Uterus (tissue), 4 donors: ENCODE results near the gene MTPN. TPM values are rescaled to one million over a fixed set of nuclear protein-coding genes. Genes with fewer than 3 reads are reported as not detected.

Experiments
- DNase-seq, 2 donors: peaks; one replicate each; pipeline ENCODE4 v3.0.0-alpha.2; 2019 to 2020
- H3K27ac ChIP-seq, 2 donors: fragments of 200-600 bp; sonication (generic); 1 replicate in 1 of 2; 2 replicates in 1 of 2; pipeline ENCODE4 v1.5.1; 2016 to 2018
- H3K27me3 ChIP-seq, 2 donors: fragments of 200-600 bp; sonication (generic); one replicate each; pipeline ENCODE4 v1.5.1; 2018 to 2019; ENCODE audit warnings: control low read depth in 1 of 2
- H3K36me3 ChIP-seq, 2 donors: fragments of 200-600 bp; sonication (generic); one replicate each; pipeline ENCODE4 v1.5.1; 2019; ENCODE audit warnings: control low read depth in 1 of 2
- H3K4me1 ChIP-seq, 2 donors: fragments of 200-600 bp; sonication (generic); one replicate each; pipeline ENCODE4 v1.5.1; 2018 to 2019; ENCODE audit warnings: control low read depth in 1 of 2
- H3K4me3 ChIP-seq, 2 donors: fragments of 200-600 bp; sonication (generic); 1 replicate in 1 of 2; 2 replicates in 1 of 2; pipeline ENCODE4 v1.5.1; 2018 to 2019; ENCODE audit warnings: mild to moderate bottlenecking in 1 of 2
- H3K9me3 ChIP-seq, 2 donors: fragments of 200-600 bp; sonication (generic); one replicate each; pipeline ENCODE4 v1.5.1; 2019; ENCODE audit warnings: control low read depth in 1 of 2
- POLR2A ChIP-seq, 2 donors: fragments of 450-650 bp; IDR thresholded peaks; one replicate each; pipeline ENCODE4 v1.6.1; 2016; ENCODE audit warnings: antibody characterized with exemption in 2 of 2, mild to moderate bottlenecking in 1 of 2, moderate library complexity in 1 of 2
- intact Hi-C: fragments of 100-400 bp; cut with DNase I; formaldehyde crosslinking; loops from one replicate; pipeline ENCODE4 v1.15.1; 2023; ENCODE audit warnings: low total_unique reads
- total RNA-seq, 4 donors: library from RNA; depleted of rRNA in 3 of 4; stranded (reverse); fragments of >200 nt in 3 of 4; gene quantifications; one replicate each; pipeline versions ENCODE4 v1.1.0 to v1.2.4, GENCODE V29; 2014 to 2023
- TF ChIP-seq, protein P1 (sequence below), 4 experiments: fragments of 200-600 bp in 2 of 4; fragments of 450-650 bp in 2 of 4; sonication (generic) in 2 of 4; IDR thresholded peaks; one replicate each; pipeline ENCODE4 v1.5.1; 2016 to 2019; ENCODE audit warnings: antibody characterized with exemption in 4 of 4, mild to moderate bottlenecking in 2 of 4, moderate library complexity in 1 of 4
- donor health status: DM: yes; HTN: yes; CAD: no.

The MTPN gene
- total RNA-seq, 4 donors from 2014 or later: 53.8 to 125 (median 76.8) TPM

DNA sequence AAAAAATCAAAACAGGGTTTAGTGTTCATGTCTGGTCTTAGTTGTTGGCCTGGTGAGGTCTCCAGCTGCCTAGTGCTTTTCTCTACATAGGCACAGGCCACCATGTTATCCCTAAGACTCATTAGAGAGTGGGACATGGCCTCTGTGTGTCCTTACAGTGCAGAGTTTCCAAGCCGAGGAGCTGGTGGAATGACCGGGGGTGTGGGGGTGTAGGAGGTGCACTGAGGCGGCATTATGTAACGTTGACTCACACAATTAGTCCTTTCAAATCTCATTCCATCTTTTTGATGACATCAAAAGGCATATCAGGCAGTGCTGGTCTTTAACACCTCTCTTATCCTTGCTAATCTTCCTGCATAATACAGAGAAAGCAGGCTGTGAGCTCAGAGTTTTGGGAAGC, 71.3 kb downstream of the MTPN start:
- H3K9me3 ChIP-seq: no peaks in the 10 kb centered on the region
- no peaks in the 10 kb centered on the region for H3K27me3 ChIP-seq
- H3K4me1 ChIP-seq: no peaks in the 10 kb centered on the region
- H3K4me3 ChIP-seq: no peak overlapping the region
- TF ChIP-seq, protein P1, sequence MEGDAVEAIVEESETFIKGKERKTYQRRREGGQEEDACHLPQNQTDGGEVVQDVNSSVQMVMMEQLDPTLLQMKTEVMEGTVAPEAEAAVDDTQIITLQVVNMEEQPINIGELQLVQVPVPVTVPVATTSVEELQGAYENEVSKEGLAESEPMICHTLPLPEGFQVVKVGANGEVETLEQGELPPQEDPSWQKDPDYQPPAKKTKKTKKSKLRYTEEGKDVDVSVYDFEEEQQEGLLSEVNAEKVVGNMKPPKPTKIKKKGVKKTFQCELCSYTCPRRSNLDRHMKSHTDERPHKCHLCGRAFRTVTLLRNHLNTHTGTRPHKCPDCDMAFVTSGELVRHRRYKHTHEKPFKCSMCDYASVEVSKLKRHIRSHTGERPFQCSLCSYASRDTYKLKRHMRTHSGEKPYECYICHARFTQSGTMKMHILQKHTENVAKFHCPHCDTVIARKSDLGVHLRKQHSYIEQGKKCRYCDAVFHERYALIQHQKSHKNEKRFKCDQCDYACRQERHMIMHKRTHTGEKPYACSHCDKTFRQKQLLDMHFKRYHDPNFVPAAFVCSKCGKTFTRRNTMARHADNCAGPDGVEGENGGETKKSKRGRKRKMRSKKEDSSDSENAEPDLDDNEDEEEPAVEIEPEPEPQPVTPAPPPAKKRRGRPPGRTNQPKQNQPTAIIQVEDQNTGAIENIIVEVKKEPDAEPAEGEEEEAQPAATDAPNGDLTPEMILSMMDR (IDR thresholded peaks at IDR 0.05): no peak
- TF ChIP-seq POLR2A (IDR thresholded peaks at IDR 0.05): no peak
- H3K27ac ChIP-seq: no peak overlapping the region
- DNase-seq: no peak
- H3K36me3 ChIP-seq: no peaks in the 10 kb centered on the region
- intact Hi-C loops: no loop called here

GRCh38 chr7:135905355-135905754, 71.8 kb downstream of the MTPN start:
- no peaks in the 10 kb centered on the region for H3K4me1 ChIP-seq
- DNase-seq: no peak
- no peaks in the 10 kb centered on the region for H3K27me3 ChIP-seq
- H3K4me3 ChIP-seq: no peak overlapping the region
- H3K27ac ChIP-seq: no peak overlapping the region
- no peaks in the 10 kb centered on the region for H3K9me3 ChIP-seq
- intact Hi-C loops: no loop called here
- TF ChIP-seq, protein P1 (IDR thresholded peaks at IDR 0.05): no peak
- no peak for TF ChIP-seq POLR2A (IDR thresholded peaks at IDR 0.05)
- H3K36me3 ChIP-seq: no peaks in the 10 kb centered on the region

DNA sequence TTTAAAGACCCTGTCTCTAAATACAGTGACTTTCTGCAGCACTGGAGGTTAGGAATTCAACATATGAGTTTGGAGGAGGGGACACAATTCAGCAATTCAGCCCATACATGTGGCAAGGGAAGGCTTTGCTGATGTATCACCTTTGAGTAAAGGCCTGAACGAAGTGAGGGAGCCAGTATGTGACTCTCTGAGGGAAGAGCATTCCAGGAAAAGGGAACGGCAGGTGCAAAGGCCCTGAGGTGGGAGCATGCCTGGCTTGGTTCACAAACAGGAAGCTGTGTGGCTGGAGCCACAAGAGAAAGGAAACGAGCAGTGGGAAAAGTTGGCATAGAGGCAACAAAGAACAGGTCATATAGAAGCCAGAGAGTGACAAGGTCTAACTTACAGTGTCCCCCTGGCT, 72.9 kb downstream of the MTPN start:
- Histone ChIP-seq H3K4me3 (no peak overlapping the region), H3K27me3 (no peaks in the 10 kb centered on the region), H3K9me3 (no peaks in the 10 kb centered on the region), H3K27ac (no peak overlapping the region), H3K36me3 (no peaks in the 10 kb centered on the region), H3K4me1 (no peaks in the 10 kb centered on the region)
- TF ChIP-seq, protein P1 (IDR thresholded peaks at IDR 0.05): no peak
- TF ChIP-seq POLR2A (IDR thresholded peaks at IDR 0.05): no peak
- DNase-seq: no peak
- intact Hi-C loops: no loop called here

DNA sequence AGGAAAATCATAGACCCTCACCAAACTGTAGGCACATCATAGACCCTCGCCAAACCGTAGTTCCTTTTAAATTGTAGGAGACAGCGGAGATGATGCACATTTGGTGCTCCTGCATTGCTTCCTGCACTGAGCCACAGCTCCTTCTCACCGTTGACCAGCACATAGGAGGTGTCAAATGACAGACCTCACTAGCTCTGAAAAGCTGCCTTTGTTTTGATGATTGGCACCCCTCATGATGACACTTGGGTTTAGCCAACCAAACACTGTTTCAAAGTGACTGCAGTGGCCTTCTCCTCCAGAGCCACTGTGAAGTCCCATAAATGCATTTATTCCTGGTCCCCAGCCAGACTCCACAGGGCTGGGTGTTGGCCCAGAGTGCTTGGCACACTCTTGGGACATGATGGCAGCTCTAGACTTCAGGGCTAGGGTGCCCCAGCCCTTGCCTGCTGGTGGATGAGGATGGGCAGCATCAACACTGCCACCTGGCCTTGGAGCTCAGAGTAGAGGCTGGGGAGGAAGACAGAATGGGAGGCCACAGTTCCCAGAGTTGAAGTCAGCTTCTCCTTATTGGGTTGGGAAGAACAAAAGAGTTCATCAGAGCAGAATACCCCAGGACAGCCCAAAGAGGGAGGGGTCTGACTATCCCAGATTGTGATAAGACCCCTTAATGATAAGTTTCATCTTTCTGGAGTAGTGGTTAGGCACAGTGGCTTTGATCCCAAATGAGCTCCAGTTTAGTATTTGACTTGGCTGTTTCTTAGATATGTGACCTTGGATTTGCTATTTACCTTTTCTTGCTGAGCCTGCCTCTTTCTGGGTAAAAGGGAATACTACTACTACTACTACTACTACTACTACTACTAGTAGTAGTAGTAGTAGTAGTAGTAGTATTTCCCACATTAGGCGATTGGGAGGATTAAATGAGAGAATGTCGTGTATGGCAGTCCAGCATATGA, 75.3 kb downstream of the MTPN start:
- Histone ChIP-seq H3K36me3 (no peaks in the 10 kb centered on the region), H3K27me3 (no peaks in the 10 kb centered on the region), H3K9me3 (no peaks in the 10 kb centered on the region), H3K27ac (no peak overlapping the region), H3K4me3 (no peak overlapping the region), H3K4me1 (no peaks in the 10 kb centered on the region)
- DNase-seq: no peak
- TF ChIP-seq, protein P1 (IDR thresholded peaks at IDR 0.05): no peak
- TF ChIP-seq POLR2A (IDR thresholded peaks at IDR 0.05): no peak
- intact Hi-C loops: no loop called here

- no peak for DNase-seq
- Histone ChIP-seq H3K27ac (no peak overlapping the region), H3K36me3 (no peaks in the 10 kb centered on the region), H3K9me3 (no peaks in the 10 kb centered on the region), H3K27me3 (no peaks in the 10 kb centered on the region), H3K4me3 (no peak overlapping the region), H3K4me1 (no peaks in the 10 kb centered on the region)
- TF ChIP-seq, protein P1 (IDR thresholded peaks at IDR 0.05): no peak
- TF ChIP-seq POLR2A (IDR thresholded peaks at IDR 0.05): no peak
- intact Hi-C loops: no loop called here
Observed at GRCh38 chr7:135900065-135900546, 77.1 kb downstream of the MTPN start.
